Measurements from ENCODE around the gene ADRB1.

The ADRB1 gene

GRCh38 chr10:114043532-114044246 lies at the start of gene ADRB1:
Gene ADRB1, plus strand, starts transcription at chr10:114043866. Its CDS starts 267 bp downstream, at chr10:114044133.
- peak; percentile 58 for DNase-seq

DNA sequence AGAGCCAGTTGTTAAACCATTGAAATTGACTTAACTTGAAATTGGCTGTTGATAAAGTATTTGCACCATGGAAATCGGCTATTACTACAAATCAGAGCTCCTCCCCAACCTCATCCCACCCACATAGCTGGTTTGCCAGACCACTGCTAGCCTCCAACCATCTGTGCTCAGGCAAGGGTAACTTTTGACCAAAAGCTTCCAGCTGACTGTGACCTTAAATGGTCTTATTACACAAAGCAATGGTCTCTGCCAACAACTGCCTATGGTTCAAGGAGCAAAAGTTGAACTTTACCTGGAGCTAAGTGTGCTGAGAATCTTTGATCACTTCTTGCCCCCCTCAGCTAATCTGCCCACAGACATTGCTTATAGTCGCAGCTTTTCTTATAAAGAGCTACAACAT lies 48.5 kb upstream of the ADRB1 start:
- no peak for DNase-seq

DNA sequence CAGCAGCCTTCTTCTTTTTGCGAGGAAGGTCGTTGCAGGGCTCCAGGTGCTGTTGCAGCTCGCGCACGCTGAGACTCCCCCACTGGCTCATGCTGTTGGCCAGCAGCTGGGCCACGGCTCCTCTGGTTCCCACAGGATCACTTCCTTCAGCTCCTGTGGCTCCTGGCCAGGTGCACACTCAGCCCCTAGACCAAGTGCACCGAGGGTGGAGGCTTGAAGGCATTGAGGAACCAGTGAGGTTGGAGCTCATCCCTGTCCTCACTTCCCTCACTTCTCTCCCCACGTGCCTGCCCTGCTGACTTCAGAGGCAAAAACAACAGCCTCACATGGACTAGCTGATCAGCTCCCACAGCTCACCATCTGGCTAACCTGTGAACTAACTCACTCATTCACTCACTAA lies 46.2 kb upstream of the ADRB1 start:
- DNase-seq = no peak

DNA sequence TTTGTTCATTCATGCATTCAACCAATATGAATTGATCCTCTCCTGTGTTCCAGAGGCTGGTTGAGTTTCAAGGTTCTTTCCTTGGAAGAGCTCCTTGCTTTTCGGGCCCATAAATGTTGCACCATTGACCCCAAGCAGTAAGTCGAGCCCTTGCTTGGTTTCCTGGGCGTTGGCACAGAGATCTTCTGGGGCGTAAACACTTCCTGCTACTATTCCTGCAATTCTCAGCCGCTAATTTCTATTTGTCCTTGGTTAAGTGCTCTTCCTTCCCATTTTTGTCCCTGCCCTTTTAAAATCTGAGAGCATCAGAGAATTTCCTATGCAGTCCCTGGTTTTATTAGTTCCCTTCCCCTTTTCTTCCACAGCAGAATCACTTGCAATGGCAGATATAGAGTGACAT lies 44.1 kb upstream of the ADRB1 start:
- no peak for DNase-seq

DNA sequence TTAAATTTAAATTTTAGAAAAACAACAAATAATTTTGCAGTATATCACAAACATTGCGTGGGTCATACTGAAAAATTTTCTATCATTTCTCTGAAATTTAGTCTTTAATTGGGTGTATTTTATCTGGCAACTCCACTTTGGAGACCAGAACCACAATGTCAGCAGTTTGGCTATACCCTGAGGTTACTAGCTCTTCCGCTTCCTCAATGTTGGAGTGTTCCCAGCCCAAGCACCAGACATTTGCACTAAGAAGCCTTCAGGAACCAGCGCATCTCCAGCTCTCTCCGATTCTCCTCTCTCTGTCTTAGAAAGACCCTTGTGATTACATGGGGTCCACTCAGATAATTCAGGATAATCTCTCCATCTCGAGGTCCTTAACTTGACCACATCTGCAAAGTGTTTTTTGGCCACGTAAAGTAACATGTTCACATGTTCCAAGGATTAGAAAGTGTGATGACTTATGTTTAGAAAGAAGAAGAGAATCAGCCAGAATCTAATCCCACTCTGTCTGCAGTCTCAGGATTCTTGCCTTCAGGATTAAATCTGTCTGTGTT lies 43.1 kb upstream of the ADRB1 start:
- DNase-seq = no peak

DNA sequence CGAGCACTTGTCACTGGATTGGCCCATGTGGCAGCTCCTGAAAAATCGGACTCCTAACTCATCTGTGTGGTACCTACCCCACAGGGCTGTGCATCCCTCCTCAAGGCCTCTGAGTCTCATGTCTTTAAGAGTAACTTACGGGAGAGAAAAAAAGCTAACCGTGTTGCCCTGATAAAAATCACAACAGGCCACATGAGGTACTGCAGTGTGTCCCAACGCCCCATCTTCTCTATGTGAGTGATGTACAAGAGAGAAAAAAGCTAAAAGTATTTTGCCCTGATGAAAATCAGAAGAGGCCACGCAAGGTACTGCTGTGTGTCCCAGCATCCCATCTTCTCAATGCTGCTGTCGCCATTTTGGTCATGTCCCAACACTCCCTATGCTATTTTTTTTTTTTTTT lies 41.2 kb upstream of the ADRB1 start:
- no peak for DNase-seq

DNA sequence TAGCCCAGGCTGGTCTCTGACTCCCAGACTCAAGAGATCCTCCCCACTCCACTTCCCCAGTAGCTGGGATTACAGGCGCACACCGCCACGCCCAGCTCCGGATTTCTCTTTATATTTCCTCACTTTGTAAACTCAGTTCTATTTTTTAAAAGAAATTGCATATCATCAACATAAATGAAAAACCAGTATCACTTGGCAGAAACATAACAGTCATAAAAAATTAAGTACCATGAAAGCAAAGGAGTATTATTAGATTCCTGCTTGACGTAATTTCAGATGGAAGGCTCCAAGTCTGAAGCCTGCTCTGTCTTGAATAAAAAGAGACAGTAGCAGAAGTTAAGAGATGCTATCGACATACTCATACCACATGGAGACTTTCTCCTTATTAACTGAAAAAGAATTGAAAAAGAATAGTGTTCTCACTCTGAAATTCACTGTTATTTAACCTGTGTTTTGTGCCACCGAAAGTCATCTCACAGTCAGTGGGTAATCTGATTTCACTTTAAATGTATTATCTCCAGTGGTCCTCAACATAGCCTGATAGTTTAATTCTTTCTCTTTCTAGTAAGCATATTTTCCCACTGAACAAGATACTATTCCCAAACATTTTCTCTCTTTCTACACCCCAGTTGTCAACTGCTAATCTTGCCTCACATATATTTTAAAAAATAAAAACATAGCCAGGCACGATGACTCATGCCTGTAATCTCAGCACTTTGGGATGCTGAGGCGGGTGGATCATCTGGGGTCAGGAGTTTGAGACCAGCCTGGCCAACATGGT lies 40.3 kb upstream of the ADRB1 start:
- DNase-seq = no peak

GRCh38 chr10:114009281-114009996 lies 34.2 kb upstream of the ADRB1 start:
- no peak for DNase-seq

DNA sequence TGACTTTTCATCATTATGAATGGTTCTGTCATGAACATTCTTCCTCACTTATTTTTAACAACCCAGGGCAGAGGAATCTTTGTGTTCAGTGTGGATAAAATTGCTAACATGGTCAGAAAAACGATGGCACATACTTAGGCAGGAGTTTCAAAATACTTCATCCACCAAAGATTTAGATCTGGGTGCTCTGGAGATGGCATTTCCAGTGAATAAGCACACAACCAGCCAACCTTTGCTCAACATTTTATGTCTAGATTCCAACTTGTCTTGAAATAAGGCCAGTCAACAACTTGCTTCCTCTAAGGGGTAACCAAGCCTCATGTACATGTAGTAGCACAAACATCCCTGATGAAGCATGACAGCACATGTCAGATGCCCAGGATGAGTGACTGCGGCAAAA lies 33.4 kb upstream of the ADRB1 start:
- no peak for DNase-seq

DNA sequence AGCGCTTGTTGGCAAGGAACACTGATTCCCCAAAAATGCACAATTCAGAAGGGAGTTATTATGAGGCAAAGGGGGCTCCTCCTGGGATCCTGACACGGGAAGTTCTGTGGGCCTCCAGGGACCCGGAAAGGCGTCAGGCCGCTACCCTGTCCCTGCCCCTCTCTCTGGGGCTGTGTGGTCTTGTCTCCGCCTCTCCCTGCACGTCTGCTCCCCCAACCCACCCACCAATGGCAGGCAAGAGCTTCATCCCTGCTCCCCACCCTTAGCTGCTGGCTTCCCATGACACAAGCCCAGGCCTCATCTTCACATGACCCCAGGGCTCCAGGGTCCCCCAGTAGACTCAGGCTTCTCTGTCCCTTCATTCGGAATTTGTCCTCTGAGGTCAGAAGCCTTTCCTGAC lies 31.0 kb upstream of the ADRB1 start:
- no peak for DNase-seq

- DNase-seq = no peak
Measured at GRCh38 chr10:114015708-114016107, 28.0 kb upstream of the ADRB1 start.

GRCh38 chr10:114017271-114017670 lies 26.4 kb upstream of the ADRB1 start:
- no peak for DNase-seq

DNA sequence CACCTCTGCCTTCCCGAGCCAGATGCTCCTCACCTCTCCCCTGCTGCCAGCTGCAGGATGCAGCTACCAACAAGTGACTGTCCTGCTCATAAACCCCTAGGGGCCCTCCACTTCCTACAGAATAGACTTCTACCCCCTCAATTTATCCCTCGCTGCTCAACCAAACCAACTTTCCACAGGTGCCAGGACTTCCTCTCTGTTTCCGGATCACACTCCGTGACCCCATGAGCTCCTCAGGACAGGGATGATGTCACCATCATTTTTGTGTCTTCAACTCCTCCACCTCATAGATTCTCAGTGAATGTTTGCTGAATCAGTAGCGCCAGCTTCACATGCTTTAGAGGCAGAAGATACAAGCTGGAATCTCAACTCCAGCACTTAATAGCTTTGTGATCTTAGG lies 25.8 kb upstream of the ADRB1 start:
- no peak for DNase-seq

GRCh38 chr10:114019226-114019625 lies 24.4 kb upstream of the ADRB1 start:
- no peak for DNase-seq

DNA sequence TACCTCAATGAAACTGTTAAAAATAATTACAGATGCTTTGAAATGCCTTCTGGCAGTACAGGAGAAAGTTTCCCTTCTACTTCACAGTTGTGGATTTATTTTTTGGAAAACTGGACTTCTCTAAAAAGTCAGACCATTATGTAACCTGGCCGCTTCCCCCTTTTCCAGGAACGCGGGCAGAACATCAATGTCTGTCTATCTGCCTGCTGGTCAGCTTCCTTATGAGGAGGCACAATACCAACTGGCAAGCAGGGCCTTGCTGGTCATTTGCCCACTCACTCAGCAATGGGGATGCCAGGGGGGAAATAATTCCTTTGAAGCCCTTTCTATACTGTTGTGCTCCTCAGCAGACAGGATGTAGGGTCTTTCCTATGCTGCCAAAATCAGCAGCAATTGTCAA lies 22.5 kb upstream of the ADRB1 start:
- DNase-seq = no peak

GRCh38 chr10:114021717-114022680 lies 21.7 kb upstream of the ADRB1 start:
- no peak for DNase-seq

- no peak for DNase-seq
Measured at GRCh38 chr10:114022766-114023597, 20.7 kb upstream of the ADRB1 start.

- no peak for DNase-seq
Measured at GRCh38 chr10:114024876-114025610, 18.6 kb upstream of the ADRB1 start.

- DNase-seq = no peak
Measured at GRCh38 chr10:114025611-114026130, 18.0 kb upstream of the ADRB1 start.
